ENCODE measurements around the gene TFB2M.

Gene TFB2M

DNA sequence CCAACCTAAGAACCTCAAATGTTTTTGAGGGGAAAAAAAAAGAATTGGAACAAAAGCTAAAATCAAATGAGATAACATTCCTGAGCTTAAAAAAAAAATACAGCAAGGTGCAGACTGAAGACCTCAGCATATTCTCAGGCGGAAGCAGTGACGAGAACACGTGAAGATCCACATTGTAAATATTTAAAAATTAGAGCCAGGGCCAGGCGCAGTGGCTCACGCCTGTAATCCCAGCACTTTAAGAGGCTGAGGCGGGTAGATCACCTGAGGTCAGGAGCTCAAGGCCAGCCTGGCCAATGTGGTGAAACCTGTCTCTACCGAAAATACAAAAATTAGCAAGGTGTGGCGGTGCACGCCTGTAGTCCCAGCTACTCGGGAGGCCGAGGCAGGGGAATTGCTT is 15.7 kb downstream of the TFB2M start:
- DNase-seq: no peak

DNA sequence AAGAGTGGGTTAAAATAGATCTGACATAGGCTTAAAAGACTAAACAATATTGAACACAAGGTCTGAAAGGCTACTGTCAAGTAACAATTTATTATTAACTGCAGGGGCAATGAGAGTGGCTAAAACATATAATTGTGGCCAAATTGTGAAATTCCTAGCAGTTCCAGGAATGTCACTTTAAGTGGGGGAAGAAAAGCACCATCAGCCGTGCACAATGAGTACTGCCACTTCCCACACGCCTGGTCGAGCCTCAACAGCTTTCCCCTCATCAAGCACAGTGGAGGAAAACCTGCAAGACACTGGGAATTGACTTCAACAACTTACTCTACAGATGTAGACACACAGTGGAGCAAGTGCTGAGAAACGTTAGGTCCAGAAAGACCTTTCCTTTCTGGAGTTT is 16.4 kb downstream of the TFB2M start:
- DNase-seq: no peak

DNA sequence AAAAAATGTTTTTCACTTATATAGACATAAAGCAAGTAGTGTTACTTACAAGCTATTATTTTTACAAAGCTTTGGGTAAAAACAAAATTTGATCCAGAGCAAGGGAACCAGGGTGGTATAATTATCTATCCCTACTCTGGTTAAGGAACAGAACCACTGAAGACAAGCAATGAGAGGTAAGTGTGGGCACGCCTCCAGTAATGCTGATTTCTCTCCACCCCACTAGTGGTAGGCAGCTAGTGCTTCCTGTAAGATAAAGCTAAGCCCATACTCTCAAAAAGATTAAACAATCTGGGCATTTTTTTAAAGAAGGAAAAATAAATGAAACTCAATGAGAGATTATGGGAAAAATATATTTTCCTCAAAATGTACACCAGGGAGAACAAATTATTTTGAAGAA is 22.1 kb downstream of the TFB2M start:
- DNase-seq: no peak

DNA sequence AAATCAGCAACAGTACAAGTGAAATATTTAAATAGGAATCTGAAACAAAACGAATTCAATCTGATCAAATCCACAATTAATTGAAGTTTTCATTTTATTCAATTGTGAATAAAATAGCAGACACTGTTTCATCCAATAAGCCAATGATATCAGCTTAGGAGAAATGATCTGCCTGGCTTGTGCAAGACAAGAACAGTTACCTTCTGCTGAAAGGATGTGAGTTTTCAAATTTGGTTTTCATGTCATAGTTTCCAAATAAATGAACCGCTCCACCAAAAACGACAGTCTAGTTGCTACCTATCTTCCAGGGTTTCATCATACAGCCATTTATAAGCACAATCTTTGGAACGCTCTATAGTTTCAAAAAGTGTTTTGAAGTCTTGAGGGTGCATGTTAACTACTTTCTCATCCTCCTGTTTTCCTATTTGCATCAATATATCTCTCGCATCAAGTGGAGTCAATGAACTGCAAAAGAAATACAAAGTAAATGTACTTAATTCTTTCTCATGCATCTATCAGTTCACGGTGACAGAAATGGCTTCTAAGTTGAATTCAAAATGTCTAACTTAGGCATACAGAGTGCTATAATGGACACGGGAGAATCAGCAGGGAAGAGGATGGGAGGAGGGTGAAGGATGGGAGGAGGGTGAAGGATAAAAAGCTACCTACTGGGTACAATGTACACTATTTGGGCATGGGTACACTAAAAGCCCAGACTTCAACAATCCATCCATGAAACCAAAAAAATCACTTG is 25.1 kb downstream of the TFB2M start:
- DNase-seq: no peak

DNA sequence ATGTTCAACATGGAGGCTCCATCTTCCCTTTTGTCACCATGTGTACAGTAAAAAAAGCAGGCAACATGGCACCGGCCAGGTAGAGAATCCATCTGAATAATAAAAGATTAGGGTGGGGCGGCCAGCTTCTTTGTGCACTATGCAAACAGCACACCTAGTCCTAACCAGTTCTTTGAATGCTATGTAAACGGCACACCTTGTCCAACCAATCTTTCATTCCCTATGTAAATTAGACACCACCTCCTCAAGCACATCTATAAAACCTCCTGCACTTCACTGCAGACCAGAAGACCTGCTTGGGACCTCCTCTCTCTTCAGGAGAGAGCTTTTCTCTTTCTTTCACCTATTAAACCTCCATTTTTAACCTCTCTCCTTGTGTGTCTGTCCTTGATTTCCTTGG is 28.2 kb downstream of the TFB2M start:
- DNase-seq: no peak

DNA sequence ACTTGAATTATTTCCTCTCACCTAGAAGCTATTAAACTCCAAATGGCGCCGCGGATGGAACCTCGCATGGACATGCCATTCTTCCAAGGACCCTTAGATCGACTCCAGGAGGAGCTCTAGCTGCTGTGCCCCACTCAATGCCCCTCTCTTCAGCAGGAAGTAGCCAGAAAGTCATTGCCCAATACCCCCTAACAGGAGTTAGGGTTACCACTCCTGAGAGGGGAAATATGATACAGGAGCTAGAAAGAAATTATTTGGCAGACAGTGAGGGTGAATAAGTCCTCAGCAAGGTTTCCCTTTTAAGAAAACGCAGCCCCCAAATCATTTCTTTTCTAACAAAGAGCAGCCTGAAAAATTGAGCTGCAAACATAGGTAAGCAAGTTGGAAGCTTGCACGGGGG is 28.6 kb downstream of the TFB2M start:
- no peak for DNase-seq

DNA sequence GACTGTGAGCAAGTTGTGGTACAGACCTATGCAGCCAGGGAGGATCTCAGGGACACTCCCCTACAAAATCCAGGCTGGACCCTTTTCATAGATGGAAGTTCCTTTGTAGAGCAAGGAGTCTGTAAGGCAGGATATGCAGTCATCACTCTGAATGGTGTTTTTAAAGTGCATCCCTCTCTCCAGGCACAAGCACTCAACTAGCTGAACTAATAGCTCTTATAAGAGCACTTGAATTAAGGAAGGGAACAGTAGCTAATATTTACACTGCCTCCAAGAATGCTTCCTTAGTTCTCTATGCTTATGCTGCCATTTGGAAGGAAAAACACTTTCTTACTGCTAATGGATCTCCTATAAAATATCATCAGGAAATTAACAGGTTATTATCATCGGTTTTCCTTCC is 31.9 kb downstream of the TFB2M start:
- DNase-seq: no peak

DNA sequence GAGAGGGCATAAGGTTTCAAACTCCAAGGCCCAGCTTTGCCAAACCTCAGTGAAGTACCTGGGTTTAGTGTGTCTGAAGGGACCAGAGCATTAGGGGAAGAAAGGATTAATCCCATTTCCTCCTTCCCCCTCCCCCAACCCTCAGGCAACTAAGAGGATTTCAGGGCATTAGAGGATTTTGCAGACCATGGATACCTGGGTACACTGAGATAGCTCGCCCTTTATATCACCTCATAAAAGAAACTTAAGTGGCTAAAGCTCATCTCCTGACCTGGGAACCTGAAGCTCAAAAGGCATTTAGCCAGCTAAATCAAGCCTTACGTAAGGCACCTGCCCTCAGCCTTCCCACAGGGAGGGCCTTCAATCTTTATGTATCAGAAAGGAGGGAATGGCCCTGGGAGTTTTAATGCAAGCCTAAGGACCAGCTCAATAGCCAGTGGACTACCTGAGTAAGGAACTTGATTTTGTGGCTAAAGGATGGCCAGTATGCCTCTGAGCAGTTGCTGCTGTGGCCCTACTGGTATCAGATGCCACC is 32.6 kb downstream of the TFB2M start:
- no peak for DNase-seq

DNA sequence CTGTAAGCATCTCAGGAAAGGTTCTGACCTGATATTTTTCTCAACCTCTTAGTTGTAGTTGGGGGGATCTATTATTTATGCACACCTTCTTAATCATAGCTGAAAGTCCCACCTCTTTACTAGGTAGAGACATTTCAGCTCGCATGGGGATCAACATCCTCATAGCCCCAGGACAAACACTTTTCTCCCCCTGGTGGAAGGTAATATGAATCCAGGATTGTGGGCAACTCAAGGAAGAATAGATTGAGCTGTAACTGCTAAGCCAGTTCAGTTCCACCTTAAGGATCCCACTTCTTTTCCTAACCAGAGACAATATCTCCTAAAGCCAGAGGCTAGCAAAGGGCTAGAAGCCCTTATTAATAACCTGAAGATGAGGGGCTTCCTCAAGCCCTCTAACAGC is 33.5 kb downstream of the TFB2M start:
- no peak for DNase-seq

DNA sequence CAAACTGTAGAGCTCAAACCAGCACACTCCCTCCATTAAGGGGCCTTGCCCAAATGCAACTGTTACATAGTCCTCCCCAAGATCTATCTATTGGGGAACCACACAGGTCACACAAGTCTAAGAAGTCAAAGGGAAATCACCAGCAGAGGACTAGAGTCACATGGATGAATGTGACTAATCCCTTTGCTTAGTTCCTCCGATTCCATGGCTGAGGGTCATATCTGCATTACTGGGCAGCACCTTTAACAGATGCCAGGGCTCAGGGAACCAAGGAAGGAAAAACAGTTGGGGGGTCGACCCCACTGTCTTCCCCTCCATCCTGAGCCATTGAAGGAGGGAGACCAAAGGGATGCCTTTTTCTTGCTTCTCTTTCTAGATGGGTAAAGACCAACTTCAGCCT is 35.6 kb downstream of the TFB2M start:
- DNase-seq: no peak

DNA sequence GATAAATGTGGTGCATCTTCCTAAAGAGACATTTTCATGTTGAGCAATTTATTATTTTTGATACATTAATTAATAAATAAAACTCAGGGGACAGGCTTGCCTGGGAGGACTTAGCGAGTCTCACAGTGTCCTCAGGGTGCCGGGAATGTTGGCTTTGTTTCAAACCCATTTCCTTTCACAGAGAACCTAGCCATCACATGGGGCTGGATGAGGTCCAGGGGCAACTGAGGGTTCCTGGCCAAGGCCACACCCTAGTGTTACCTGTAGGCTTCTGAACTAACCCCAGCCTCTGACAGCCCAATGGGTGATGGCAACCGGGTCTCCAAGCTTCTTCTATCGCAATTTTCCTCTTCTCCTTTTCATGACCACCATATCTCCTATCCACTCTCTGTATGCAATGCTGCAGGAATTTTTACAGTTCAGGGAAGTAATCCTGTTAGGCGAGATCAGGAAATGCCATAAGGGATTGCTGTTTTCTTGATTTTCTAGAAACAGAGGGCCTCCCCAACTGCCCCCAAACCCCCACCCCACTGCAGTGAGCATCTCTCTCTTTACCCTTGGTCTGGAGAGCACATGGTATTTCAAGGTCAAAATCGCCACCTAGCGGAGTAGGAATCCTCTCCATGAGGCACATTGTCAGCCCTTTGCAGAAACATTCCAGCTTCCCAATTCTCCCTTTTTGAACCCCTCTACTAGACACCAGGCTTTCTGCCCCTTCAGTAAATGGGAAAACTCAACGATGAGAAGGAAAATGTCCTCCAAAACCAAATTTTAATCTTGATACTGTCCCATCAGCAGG is 36.9 kb downstream of the TFB2M start:
- DNase-seq: no peak

DNA sequence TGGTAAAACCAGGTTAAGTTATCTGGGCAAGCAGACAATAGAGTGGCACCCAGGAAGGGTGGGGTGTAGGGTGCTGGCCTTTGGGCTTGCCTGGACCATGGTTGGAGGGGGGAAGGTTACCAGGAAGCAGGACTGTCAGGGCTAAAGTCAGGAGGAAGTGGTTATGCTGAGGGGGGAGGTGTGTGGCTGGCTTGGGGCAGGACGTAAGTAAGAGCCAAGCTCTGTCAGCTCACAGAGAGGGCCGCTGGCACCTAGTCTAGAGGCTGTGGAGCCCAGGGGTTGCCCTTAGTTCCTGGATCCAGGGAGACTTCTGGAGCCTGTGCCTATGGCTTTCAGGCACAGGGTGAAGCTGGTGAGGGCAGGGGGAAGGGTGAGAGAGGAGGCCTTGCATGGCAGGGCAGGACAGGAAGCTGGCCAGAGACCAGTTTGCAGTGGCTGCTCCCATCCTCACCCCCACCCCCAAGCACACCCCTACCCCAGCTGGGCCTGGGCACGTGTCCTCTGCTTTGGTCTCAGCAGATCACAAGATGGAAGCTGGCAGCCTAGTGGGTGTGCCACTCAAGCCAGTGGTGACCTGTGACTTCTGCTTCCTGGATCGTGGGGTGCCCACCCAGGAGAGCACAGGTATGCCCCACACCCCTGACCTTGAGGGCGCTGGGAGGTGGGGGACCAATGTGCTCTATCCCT is 38.5 kb downstream of the TFB2M start:
- DNase-seq: no peak

DNA sequence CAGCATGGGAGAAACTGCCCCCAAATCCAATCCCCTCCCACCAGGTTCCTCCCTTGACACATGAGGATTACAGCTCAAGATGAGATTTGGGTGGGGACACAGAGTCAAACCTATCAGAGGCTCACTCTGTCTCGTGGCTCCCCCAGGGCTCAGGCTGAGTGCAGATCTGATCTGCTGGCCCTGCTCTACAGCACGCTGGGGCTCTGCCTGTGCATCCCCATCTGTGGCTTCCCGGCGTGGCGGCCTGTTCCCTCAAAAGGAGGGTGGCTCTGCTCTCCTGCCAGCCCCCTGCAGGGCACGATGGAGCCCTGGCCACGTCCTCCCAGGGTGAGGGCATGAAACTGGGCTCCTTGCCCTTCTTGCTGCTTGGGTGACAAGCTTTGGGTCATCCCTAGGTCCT is 39.1 kb downstream of the TFB2M start:
- no peak for DNase-seq

DNA sequence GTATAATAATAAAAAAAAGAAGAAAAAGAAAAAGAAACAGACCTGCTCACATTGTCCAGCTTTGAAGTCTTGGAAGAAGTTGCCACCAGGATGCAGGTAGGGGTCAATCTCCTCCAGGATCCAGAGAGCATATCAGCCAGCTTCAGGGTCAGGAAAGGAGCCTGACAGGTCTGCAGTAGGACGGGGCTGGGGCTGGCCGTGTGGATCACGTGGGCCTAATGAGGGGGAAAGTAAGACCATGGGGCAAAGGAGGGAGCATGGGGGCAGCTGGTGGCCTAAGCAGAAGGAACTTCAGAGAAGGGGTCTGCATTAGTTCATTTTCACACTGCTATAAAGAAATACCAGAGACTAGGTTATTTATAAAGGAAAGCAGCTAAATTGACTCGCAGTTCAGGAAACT is 39.7 kb downstream of the TFB2M start:
- DNase-seq: no peak

DNA sequence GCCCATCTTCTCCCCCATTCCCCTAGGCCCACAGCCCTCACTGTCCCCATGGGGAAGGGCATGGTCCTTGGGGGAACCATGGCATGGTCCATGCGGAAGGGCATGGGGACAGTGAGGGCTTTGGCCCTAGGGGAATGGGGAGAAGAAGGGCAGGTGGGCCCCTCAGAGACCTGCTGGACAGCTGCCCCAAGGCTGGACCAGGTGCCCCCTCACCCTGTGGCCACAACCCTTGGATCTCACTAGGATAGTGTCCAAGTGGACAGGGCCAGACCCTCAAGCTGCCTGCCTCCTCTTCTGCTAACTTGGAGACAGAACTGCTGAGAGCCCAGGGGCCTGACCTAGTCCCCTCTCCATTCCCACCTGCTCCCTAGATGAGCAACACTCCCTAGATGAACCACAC is 46.5 kb downstream of the TFB2M start:
- no peak for DNase-seq

DNA sequence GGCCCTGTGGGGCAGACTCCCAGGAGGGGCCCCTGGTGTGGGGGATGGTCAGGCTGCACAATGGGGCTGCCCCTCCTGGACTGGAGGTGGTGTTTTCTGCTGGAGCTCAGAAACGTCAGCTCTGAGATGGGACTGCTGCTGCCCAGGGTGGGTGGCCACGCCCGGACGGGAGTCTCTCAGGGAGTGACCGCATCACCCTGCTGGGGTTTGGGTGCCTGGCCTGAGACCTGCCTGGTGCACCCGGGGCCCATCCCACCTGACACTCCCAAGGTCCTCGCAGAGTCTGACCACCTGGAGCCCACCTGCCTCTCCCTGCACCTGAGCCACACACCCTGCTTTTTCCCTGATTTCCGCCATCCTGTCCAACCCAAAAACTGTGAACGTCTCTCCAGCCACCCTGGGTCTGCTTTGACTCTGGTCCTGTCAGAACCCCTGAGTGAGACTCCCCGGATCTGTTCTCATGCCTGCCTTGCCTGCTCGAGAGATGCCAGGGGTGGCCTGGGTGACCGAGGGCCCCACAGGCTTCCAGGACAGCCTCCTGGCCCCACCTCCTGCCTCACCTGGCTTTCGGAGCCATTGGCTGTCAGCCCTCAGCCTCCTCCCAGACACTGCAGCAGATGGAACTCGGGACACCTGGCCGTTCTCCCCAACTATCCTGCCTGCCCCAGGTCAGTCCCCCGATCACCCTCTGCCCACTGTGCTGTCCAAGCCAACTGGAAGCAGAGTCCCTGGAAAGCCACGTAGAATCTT is 47.4 kb downstream of the TFB2M start:
- DNase-seq: no peak

DNA sequence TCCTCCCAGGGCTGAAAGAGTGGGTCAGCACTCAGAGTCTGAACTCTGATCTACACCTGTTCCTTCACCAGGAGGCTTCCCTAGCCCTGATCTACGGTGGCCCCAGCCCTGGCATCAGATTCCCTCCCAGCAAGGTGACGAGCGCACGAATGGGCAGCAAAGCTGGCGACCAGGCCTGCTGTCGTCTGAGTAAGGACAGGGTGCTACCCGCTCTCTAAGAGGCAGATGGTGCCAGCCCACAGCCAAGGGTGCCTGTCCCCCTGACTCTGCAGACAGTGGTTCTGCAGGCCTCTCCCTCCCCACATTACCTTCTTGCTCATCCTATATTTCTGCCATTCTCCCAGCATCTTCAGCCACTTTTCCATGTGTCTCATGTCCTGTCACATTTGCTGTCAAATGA is 48.7 kb downstream of the TFB2M start:
- DNase-seq: no peak

DNA sequence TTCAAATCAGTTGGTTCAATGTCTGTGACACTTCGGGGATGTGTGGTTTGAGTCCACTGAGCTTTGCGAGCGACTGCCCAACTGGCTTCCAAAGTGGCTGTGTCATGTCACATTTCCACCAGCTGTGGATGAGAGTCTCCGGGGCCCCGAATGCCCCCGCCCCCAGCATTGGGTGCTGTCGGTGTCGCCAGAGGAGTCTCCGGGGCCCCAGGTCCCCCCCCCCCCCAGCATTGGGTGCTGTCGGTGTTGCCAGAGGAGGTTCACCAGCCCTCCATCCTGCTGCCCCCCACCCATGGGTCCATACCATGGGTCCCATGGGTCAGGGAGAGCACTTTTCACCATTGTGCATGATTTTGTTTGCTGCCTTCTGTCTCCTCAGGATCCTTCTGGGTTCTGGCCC is 49.9 kb downstream of the TFB2M start:
- no peak for DNase-seq

DNA sequence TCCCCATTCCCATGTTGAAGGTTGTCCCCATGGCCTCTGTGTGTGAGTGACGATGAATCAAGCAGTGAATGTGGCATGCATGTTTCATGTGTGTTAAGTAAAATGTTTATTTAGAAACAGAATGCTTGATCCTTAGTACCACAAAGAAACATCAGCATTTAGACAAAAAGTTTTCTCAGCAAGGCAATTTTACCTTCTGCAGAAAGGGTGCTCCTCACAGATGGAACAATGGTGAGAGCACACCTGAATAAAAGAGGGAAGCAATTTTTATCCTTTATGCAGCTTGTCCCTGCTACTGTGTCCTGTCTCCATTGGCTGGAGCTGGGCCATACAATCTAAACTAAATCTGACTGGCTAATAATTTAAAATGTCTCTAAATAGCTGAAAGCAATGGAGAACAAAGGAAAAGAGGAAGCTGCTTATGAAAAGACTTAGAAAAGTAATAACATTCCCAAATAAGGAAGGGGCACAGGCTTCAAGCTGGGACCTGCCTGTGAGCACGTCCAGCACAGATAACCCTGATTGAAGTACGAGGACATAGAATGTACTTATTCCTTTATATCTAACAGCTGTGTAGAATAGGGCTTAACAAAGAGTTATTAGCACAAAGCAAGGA is 50.6 kb downstream of the TFB2M start:
- DNase-seq: no peak

DNA sequence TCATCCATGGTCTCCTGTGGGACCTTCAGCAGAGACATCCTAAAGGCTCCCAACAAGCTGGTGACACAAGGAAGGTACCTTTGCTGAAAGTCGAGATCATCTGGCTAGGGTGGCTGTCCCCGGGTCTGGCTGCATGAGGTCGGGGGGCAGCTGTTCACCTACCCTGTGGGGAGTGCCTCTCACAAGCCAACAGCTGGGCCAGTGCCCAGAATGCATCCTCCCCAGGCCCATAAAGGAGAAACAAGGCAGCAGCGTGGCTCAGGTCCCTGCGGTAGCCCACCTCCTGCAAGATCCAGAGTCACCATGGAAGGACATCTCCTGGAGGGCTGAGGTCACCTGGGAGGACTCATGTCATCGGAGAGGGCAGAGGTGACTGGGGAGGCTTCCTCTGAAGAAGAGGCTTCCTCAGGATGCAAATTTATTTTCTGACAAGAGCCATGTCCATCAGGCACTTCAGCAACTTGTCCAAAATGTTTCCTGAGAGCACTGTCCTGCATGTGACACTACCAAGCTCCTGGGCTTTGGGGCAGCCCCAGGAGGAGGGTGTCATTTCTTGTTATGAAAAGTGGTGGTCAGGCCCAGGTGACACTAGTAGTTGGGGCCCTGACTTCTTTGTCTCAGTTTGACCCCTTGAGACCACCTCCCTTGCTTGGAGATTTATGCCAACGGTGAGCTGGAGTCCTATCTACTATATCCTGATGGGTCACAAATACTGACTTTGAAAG is 52.3 kb downstream of the TFB2M start:
- no peak for DNase-seq

DNA sequence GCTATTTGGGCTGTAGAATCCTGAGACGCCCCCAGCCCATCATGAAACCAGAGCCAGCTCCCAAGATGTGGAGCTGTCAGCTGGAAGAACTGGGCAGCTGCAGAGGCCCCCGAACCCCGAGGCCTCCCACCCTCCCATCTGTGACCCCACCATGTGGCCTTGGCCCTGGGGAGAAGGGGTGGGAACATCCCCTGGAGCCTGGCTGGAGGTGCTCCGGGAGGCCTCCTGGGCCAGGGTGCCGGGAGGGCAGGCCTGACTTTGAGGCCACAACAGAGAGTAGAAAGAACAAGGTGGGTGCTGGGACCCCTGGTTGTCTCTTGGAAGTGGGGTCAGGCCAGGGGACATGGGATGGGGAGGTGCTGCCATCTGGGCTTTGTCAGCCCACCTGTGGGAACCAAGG is 53.0 kb downstream of the TFB2M start:
- DNase-seq: no peak

DNA sequence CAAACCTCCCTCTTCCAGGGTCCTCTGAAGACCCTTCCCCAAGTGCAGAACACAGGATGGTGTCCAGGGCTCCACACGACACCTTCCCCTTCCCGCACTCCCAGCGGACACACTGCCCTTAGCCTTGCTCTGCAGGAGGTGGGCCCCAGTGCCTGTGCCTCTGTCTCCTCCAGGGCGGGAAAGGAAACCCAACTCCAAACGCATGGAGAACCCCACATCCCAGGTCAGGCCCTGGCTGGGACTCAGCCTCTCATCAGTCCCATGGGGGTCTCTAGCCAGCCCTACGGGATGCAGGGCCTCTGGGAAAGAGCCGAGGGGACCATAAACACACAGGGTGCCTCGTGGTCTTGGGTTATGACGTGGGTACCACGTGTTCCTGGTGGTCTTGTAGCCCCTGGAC is 53.4 kb downstream of the TFB2M start:
- no peak for DNase-seq

Data from NCI-H2081 treated with DMSO at 0.1 percent for 48 hours (cell line).